Dendritic cell treated with granulocyte-macrophage colony-stimulating factor and Interleukin-4, amounts not matched to agents 40 ng/mL and 50 ng/mL, for 4 days (primary cell): ENCODE results near the gene NUP62.

ENCODE experiments used
- H3K27ac Mint-ChIP-seq: one replicate; pipeline ENCODE4 v1.8.0; 2022; ENCODE audit warnings: mild to moderate bottlenecking, mixed read lengths
- H3K27me3 Mint-ChIP-seq: one replicate; pipeline ENCODE4 v1.8.0; 2022; ENCODE audit warnings: mild to moderate bottlenecking, mixed read lengths
- H3K36me3 Mint-ChIP-seq: one replicate; pipeline ENCODE4 v1.8.0; 2022; ENCODE audit warnings: low read depth, mixed read lengths
- H3K4me1 Mint-ChIP-seq: one replicate; pipeline ENCODE4 v1.8.0; 2022; ENCODE audit warnings: low read depth, mixed read lengths
- H3K4me3 Mint-ChIP-seq: one replicate; pipeline ENCODE4 v1.8.0; 2022; ENCODE audit warnings: mild to moderate bottlenecking, moderate library complexity, mixed read lengths
- H3K9me3 Mint-ChIP-seq: one replicate; pipeline ENCODE4 v1.8.0; 2022; ENCODE audit warnings: mixed read lengths
- intact Hi-C: fragments of 100-400 bp; cut with micrococcal nuclease; formaldehyde crosslinking; loops from one replicate; pipeline ENCODE4 v1.15.0; 2022

NUP62 gene

GRCh38 chr19:49881672-49882394 is 47.5 kb downstream of the NUP62 start:
- H3K36me3 Mint-ChIP-seq, result no peaks in the 10 kb centered on the region
- no peaks in the 10 kb centered on the region for H3K27me3 Mint-ChIP-seq
- H3K9me3 Mint-ChIP-seq, result no peaks in the 10 kb centered on the region
- H3K4me3 Mint-ChIP-seq, result no peak overlapping the region
- peaks cover 67% of the 10 kb centered on the region for H3K4me1 Mint-ChIP-seq
- intact Hi-C loops, result no loop called here
- peak overlapping the region; percentile 64 for H3K27ac Mint-ChIP-seq

- peak overlapping the region; percentile 64 for H3K27ac Mint-ChIP-seq
- no peaks in the 10 kb centered on the region for H3K9me3 Mint-ChIP-seq
- H3K4me3 Mint-ChIP-seq, result no peak overlapping the region
- intact Hi-C loops, result no loop called here
- no peaks in the 10 kb centered on the region for H3K27me3 Mint-ChIP-seq
- H3K36me3 Mint-ChIP-seq, result no peaks in the 10 kb centered on the region
- H3K4me1 Mint-ChIP-seq, result peaks cover 65% of the 10 kb centered on the region
Measured at GRCh38 chr19:49881186-49881585, 48.1 kb downstream of the NUP62 start.

GRCh38 chr19:49880162-49880869 is 49.0 kb downstream of the NUP62 start:
- Mint-ChIP-seq H3K4me1 (peaks cover 72% of the 10 kb centered on the region), H3K4me3 (no peak overlapping the region), H3K36me3 (no peaks in the 10 kb centered on the region), H3K27ac (peak overlapping the region; percentile 68), H3K9me3 (no peaks in the 10 kb centered on the region), H3K27me3 (no peaks in the 10 kb centered on the region)
- intact Hi-C loops, result no loop called here

- no peaks in the 10 kb centered on the region for H3K36me3 Mint-ChIP-seq
- no peak overlapping the region for H3K4me3 Mint-ChIP-seq
- H3K9me3 Mint-ChIP-seq, result no peaks in the 10 kb centered on the region
- no peak overlapping the region for H3K27ac Mint-ChIP-seq
- H3K4me1 Mint-ChIP-seq, result peaks cover 76% of the 10 kb centered on the region
- H3K27me3 Mint-ChIP-seq, result no peaks in the 10 kb centered on the region
- intact Hi-C loops, result no loop called here
Measured at GRCh38 chr19:49879243-49879963, 49.9 kb downstream of the NUP62 start.

GRCh38 chr19:49878744-49879070 is 50.6 kb downstream of the NUP62 start:
- Mint-ChIP-seq H3K4me3 (no peak overlapping the region), H3K4me1 (peaks cover 76% of the 10 kb centered on the region), H3K36me3 (no peaks in the 10 kb centered on the region), H3K9me3 (no peaks in the 10 kb centered on the region), H3K27me3 (no peaks in the 10 kb centered on the region), H3K27ac (no peak overlapping the region)
- intact Hi-C loops, result no loop called here

GRCh38 chr19:49877879-49878743 is 51.2 kb downstream of the NUP62 start:
- Mint-ChIP-seq H3K4me3 (no peak overlapping the region), H3K36me3 (no peaks in the 10 kb centered on the region), H3K27me3 (no peaks in the 10 kb centered on the region), H3K9me3 (no peaks in the 10 kb centered on the region), H3K27ac (no peak overlapping the region), H3K4me1 (peaks cover 76% of the 10 kb centered on the region)
- intact Hi-C loops, result loop anchor here (1.0 to 2.0 kb wide), 2 partner anchors 11 to 65 kb away; partner anchors contain the start of genes FUZ and PNKP

GRCh38 chr19:49877020-49877878 is 52.1 kb downstream of the NUP62 start, which contains the start of the genes AKT1S1 and TBC1D17:
TSS of gene AKT1S1 (minus strand) at chr19:49877355. CDS start at chr19:49873295, 4,060 bp downstream.
TSS of gene TBC1D17 (plus strand) at chr19:49877702. CDS start at chr19:49877724, 22 bp downstream.
- no peak within 1 kb of the TSS for H3K27ac Mint-ChIP-seq
- no peaks in the 10 kb centered on the region for H3K9me3 Mint-ChIP-seq
- intact Hi-C loops, result loop anchor here (1.0 to 2.0 kb wide), 2 partner anchors 10 to 64 kb away; partner anchors contain the start of genes FUZ and PNKP
- peaks cover 78% of the 10 kb centered on the region for H3K4me1 Mint-ChIP-seq
- no peaks in the 10 kb centered on the region for H3K36me3 Mint-ChIP-seq
- H3K4me3 Mint-ChIP-seq, result no peak within 1 kb of the TSS
- H3K27me3 Mint-ChIP-seq, result no peaks in the 10 kb centered on the region

GRCh38 chr19:49876422-49877019 is 52.8 kb downstream of the NUP62 start:
- Mint-ChIP-seq H3K27me3 (no peaks in the 10 kb centered on the region), H3K4me3 (no peak overlapping the region), H3K9me3 (no peaks in the 10 kb centered on the region), H3K36me3 (no peaks in the 10 kb centered on the region), H3K27ac (no peak overlapping the region), H3K4me1 (peaks cover 78% of the 10 kb centered on the region)
- intact Hi-C loops, result loop anchor here (1.0 to 2.0 kb wide), 2 partner anchors 9 to 64 kb away; partner anchors contain the start of genes FUZ and PNKP

GRCh38 chr19:49875857-49876421 is 53.4 kb downstream of the NUP62 start:
- Mint-ChIP-seq H3K36me3 (no peaks in the 10 kb centered on the region), H3K27me3 (no peaks in the 10 kb centered on the region), H3K4me3 (no peak overlapping the region), H3K9me3 (no peaks in the 10 kb centered on the region), H3K4me1 (peaks cover 75% of the 10 kb centered on the region), H3K27ac (no peak overlapping the region)
- intact Hi-C loops, result loop anchor here (2.0 kb wide), 1 partner anchor 63 kb away; the partner anchor contains the start of gene FUZ

- Mint-ChIP-seq H3K27me3 (no peaks in the 10 kb centered on the region), H3K27ac (no peak overlapping the region), H3K4me3 (no peak overlapping the region), H3K9me3 (no peaks in the 10 kb centered on the region), H3K4me1 (peaks cover 67% of the 10 kb centered on the region), H3K36me3 (no peaks in the 10 kb centered on the region)
- intact Hi-C loops, result no loop called here
Measured at GRCh38 chr19:49875177-49875576, 54.1 kb downstream of the NUP62 start.

GRCh38 chr19:49874503-49875157 is 54.7 kb downstream of the NUP62 start:
- H3K9me3 Mint-ChIP-seq, result no peaks in the 10 kb centered on the region
- no peaks in the 10 kb centered on the region for H3K27me3 Mint-ChIP-seq
- intact Hi-C loops, result no loop called here
- H3K36me3 Mint-ChIP-seq, result no peaks in the 10 kb centered on the region
- no peak overlapping the region for H3K4me3 Mint-ChIP-seq
- H3K4me1 Mint-ChIP-seq, result peaks cover 64% of the 10 kb centered on the region
- peak overlapping the region; percentile 7 for H3K27ac Mint-ChIP-seq

GRCh38 chr19:49873834-49874233 is 55.5 kb downstream of the NUP62 start:
- H3K4me1 Mint-ChIP-seq, result peaks cover 57% of the 10 kb centered on the region
- no peaks in the 10 kb centered on the region for H3K36me3 Mint-ChIP-seq
- intact Hi-C loops, result no loop called here
- H3K27ac Mint-ChIP-seq, result peak overlapping the region; percentile 7
- no peaks in the 10 kb centered on the region for H3K27me3 Mint-ChIP-seq
- no peaks in the 10 kb centered on the region for H3K9me3 Mint-ChIP-seq
- H3K4me3 Mint-ChIP-seq, result no peak overlapping the region
